Glutamatergic neuron (in vitro differentiated cells): ENCODE measurements around the gene APBB2. TPM values are rescaled to one million over a fixed set of nuclear protein-coding genes. Genes with fewer than 3 reads are reported as not detected.
A peak's percentile ranks its signal among the peaks of the same experiment; 100 is the strongest.

ENCODE experiments used
- DNase-seq: peaks from one replicate; pipeline ENCODE4 v3.0.0; 2022
- H3K27ac Mint-ChIP-seq: one replicate; pipeline ENCODE4 v1.8.0; 2020; ENCODE audit warnings: mild to moderate bottlenecking, mixed read lengths, inconsistent platforms; ENCODE audit not compliant: unreplicated experiment
- H3K27me3 Mint-ChIP-seq: one replicate; pipeline ENCODE4 v1.8.0; 2020; ENCODE audit warnings: mild to moderate bottlenecking, moderate library complexity, mixed read lengths, inconsistent platforms; ENCODE audit not compliant: unreplicated experiment
- H3K36me3 Mint-ChIP-seq: one replicate; pipeline ENCODE4 v1.8.0; 2020; ENCODE audit warnings: mild to moderate bottlenecking, mixed read lengths, inconsistent platforms; ENCODE audit not compliant: unreplicated experiment
- H3K4me1 Mint-ChIP-seq: one replicate; pipeline ENCODE4 v1.8.0; 2020; ENCODE audit warnings: mild to moderate bottlenecking, low read depth, mixed read lengths, inconsistent platforms; ENCODE audit not compliant: unreplicated experiment
- H3K4me3 Mint-ChIP-seq: one replicate; pipeline ENCODE4 v1.8.0; 2020; ENCODE audit warnings: mild to moderate bottlenecking, mixed read lengths, inconsistent platforms; ENCODE audit not compliant: unreplicated experiment
- H3K9me3 Mint-ChIP-seq: one replicate; pipeline ENCODE4 v1.8.0; 2020; ENCODE audit warnings: mild to moderate bottlenecking, moderate library complexity, mixed read lengths, inconsistent platforms; ENCODE audit not compliant: unreplicated experiment
- CTCF ChIP-seq: fragments of 200-600 bp; sonication (generic); IDR thresholded peaks from one replicate; pipeline ENCODE4 v1.5.0; 2021; ENCODE audit not compliant: partially characterized antibody, unreplicated experiment
- total RNA-seq: library from RNA; stranded (reverse); fragmentation: NEBNext Ultra II Directional; extraction: Animal tissue kit (Norgen Biotek cat#: 25700); gene quantifications from one replicate; pipeline ENCODE4 v1.2.1, GENCODE V29; 2021; ENCODE audit not compliant: unreplicated experiment

Gene APBB2
- total RNA-seq, 1 donor from 2014 or later = 117 TPM

GRCh38 chr4:40886931-40887763 is 327.2 kb downstream of the APBB2 start:
- DNase-seq = no peak
- Mint-ChIP-seq H3K4me3 (no peak overlapping the region), H3K27me3 (peaks cover 6% of the 10 kb centered on the region), H3K4me1 (peaks cover 27% of the 10 kb centered on the region), H3K36me3 (no peaks in the 10 kb centered on the region), H3K27ac (peak overlapping the region; percentile 56), H3K9me3 (peaks cover 7% of the 10 kb centered on the region)
- no peak for TF ChIP-seq CTCF

- no peak for TF ChIP-seq CTCF
- Mint-ChIP-seq H3K27me3 (peaks cover 3% of the 10 kb centered on the region), H3K9me3 (no peaks in the 10 kb centered on the region), H3K36me3 (no peaks in the 10 kb centered on the region), H3K4me1 (peaks cover 11% of the 10 kb centered on the region), H3K27ac (peak overlapping the region; percentile 90), H3K4me3 (peak overlapping the region; percentile 59)
- no peak for DNase-seq
Measured at GRCh38 chr4:40881851-40882250, 332.5 kb downstream of the APBB2 start.

DNA sequence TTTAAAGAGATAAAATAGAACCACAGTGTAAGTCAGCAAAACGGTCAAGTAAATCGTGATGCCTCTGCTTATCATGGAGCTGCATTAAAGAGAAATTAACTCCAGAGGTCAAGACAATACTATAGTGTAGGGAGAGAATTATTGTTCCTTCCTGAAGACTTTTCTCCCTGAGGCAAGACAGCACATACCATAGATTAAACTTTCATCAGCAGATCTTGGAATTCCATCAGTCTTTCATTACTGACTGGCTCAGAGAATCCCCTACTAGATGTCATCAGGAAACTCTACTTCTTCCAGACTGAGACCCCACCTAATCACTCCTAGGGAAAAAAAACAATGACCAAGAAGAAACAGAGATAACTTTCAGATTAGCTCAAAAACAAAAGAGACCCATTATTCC is 333.2 kb downstream of the APBB2 start:
- DNase-seq = no peak
- Mint-ChIP-seq H3K4me1 (peaks cover 13% of the 10 kb centered on the region), H3K27me3 (peaks cover 3% of the 10 kb centered on the region), H3K4me3 (no peak overlapping the region), H3K27ac (peak overlapping the region; percentile 3), H3K36me3 (no peaks in the 10 kb centered on the region), H3K9me3 (peaks cover 2% of the 10 kb centered on the region)
- no peak for TF ChIP-seq CTCF

DNA sequence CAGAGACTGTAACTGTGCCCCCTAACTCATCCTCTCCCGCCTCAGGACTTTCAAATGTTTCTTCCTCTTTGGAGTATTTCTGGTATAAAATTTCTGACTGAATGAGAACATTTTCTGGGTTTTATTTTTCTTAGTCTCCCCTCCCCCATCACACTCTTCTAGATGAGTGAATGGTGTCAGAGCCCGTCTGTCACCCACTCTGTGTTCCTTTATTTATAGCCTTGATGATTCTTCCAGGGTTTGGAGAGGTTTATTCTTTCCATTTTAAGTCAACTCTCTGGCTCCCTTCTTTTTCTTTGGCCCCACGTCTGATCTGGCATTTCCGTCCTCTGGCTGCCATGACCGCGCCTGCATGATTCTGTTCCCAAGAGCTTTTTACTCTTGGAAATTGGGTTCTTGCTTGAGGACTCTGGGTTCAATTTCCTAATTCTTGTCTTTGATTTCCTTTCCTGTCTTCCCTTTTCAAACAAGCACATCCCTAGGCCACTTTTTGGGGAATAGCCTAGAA is 335.7 kb downstream of the APBB2 start:
- no peaks in the 10 kb centered on the region for H3K36me3 Mint-ChIP-seq
- H3K4me1 Mint-ChIP-seq = peaks cover 20% of the 10 kb centered on the region
- peaks cover 2% of the 10 kb centered on the region for H3K9me3 Mint-ChIP-seq
- H3K27ac Mint-ChIP-seq = no peak overlapping the region
- no peak for DNase-seq
- no peak overlapping the region for H3K4me3 Mint-ChIP-seq
- no peak for TF ChIP-seq CTCF
- peaks cover 3% of the 10 kb centered on the region for H3K27me3 Mint-ChIP-seq

GRCh38 chr4:40877081-40877480 is 337.3 kb downstream of the APBB2 start:
- TF ChIP-seq CTCF = no peak
- no peak for DNase-seq
- Mint-ChIP-seq H3K27ac (no peak overlapping the region), H3K4me1 (peaks cover 13% of the 10 kb centered on the region), H3K36me3 (no peaks in the 10 kb centered on the region), H3K9me3 (peaks cover 2% of the 10 kb centered on the region), H3K27me3 (no peaks in the 10 kb centered on the region), H3K4me3 (no peak overlapping the region)
